Measurements from ENCODE around the gene CYP27B1. TPM values are rescaled to one million over a fixed set of nuclear protein-coding genes. Genes with fewer than 3 reads are reported as not detected.

The CYP27B1 gene
- total RNA-seq, 1 experiment from 2014 or later: 6.9 TPM

- Histone ChIP-seq H3K4me3 (ENCODE audit: low read depth, low read length) (no peak overlapping the region), H3K9me3 (no peaks in the 10 kb centered on the region), H3K4me1 (peaks cover 13% of the 10 kb centered on the region; the same call in 1 of the 2 replicates), H3K36me3 (ENCODE audit: control insufficient read depth, insufficient read depth, low read length) (peaks cover 3% of the 10 kb centered on the region), H3K27me3 (replicated peaks; ENCODE audit: control insufficient read depth, insufficient read depth, low read length) (no peaks in the 10 kb centered on the region)
- no peak for TF ChIP-seq CTCF (IDR thresholded peaks at IDR 0.05; ENCODE audit: insufficient read depth in 1 of 2, low read depth in 1 of 2, low read length in 1 of 2, severe bottlenecking in 1 of 2, unreplicated experiment in 1 of 2)
- peaks cover 28% of the 10 kb centered on the region for H3K36me3 Mint-ChIP-seq (ENCODE audit: insufficient read depth, unreplicated experiment)
- CTCF ChIA-PET: no interaction called here
- H3K27me3 Mint-ChIP-seq (ENCODE audit: insufficient read depth, unreplicated experiment): no peaks in the 10 kb centered on the region
- BruUV-seq (replicated peaks): no TSS peak
- peaks cover 14% of the 10 kb centered on the region for H3K4me1 Mint-ChIP-seq (ENCODE audit: low read depth, unreplicated experiment)
- POLR2A ChIA-PET: no interaction called here
- no peak for DNase-seq
- no peak overlapping the region for H3K4me3 Mint-ChIP-seq (ENCODE audit: unreplicated experiment)
- no peak overlapping the region for H3K27ac Mint-ChIP-seq (ENCODE audit: unreplicated experiment)
- intact Hi-C loops (cut with micrococcal nuclease; ENCODE audit: unreplicated experiment): loop anchor here (2.0 kb wide), 1 partner anchor 15 kb away; the partner anchor contains the start of gene CDK4
- H3K9me3 Mint-ChIP-seq (ENCODE audit: unreplicated experiment): no peaks in the 10 kb centered on the region
These were observed 998 bp upstream of the CYP27B1 start for GRCh38 chr12:57767876-57768275.

- Mint-ChIP-seq H3K36me3 (ENCODE audit: insufficient read depth, unreplicated experiment) (peaks cover 28% of the 10 kb centered on the region), H3K9me3 (ENCODE audit: unreplicated experiment) (no peaks in the 10 kb centered on the region), H3K27me3 (ENCODE audit: insufficient read depth, unreplicated experiment) (no peaks in the 10 kb centered on the region), H3K4me3 (ENCODE audit: unreplicated experiment) (peak overlapping the region; percentile 90), H3K27ac (ENCODE audit: unreplicated experiment) (no peak overlapping the region), H3K4me1 (ENCODE audit: low read depth, unreplicated experiment) (peaks cover 14% of the 10 kb centered on the region)
- no peaks in the 10 kb centered on the region for H3K9me3 ChIP-seq
- no peak overlapping the region for H3K4me3 ChIP-seq (ENCODE audit: low read depth, low read length)
- peaks cover 3% of the 10 kb centered on the region for H3K36me3 ChIP-seq (ENCODE audit: control insufficient read depth, insufficient read depth, low read length)
- ChIA-PET CTCF (interaction anchor here (0.6 to 1.6 kb wide), 2 partner anchors 11 to 24 kb away, joined by 3 to 8 read pairs; no protein-coding TSS in a partner anchor), POLR2A (no interaction called here)
- H3K27me3 ChIP-seq (replicated peaks; ENCODE audit: control insufficient read depth, insufficient read depth, low read length): no peaks in the 10 kb centered on the region
- intact Hi-C loops (cut with micrococcal nuclease; ENCODE audit: unreplicated experiment): loop anchor here (2.0 kb wide), 1 partner anchor 15 kb away; the partner anchor contains the start of gene CDK4
- BruUV-seq (replicated peaks): no TSS peak
- TF ChIP-seq CTCF (IDR thresholded peaks at IDR 0.05; ENCODE audit: insufficient read depth in 1 of 2, low read depth in 1 of 2, low read length in 1 of 2, severe bottlenecking in 1 of 2, unreplicated experiment in 1 of 2): no peak
- DNase-seq: no peak
- H3K4me1 ChIP-seq: peaks cover 13% of the 10 kb centered on the region; the same call in 1 of the 2 replicates
These were observed 424 bp upstream of the CYP27B1 start for GRCh38 chr12:57767305-57767698.

GRCh38 chr12:57765698-57766463 lies 997 bp downstream of the CYP27B1 start:
- Mint-ChIP-seq H3K36me3 (ENCODE audit: insufficient read depth, unreplicated experiment) (peaks cover 14% of the 10 kb centered on the region), H3K4me1 (ENCODE audit: low read depth, unreplicated experiment) (peaks cover 14% of the 10 kb centered on the region), H3K4me3 (ENCODE audit: unreplicated experiment) (peak overlapping the region; percentile 90), H3K27ac (ENCODE audit: unreplicated experiment) (peak overlapping the region; percentile 54), H3K9me3 (ENCODE audit: unreplicated experiment) (no peaks in the 10 kb centered on the region), H3K27me3 (ENCODE audit: insufficient read depth, unreplicated experiment) (no peaks in the 10 kb centered on the region)
- no peak for TF ChIP-seq CTCF (IDR thresholded peaks at IDR 0.05; ENCODE audit: insufficient read depth in 1 of 2, low read depth in 1 of 2, low read length in 1 of 2, severe bottlenecking in 1 of 2, unreplicated experiment in 1 of 2)
- peaks cover 12% of the 10 kb centered on the region; the same call in 1 of the 2 replicates for H3K4me1 ChIP-seq
- H3K27me3 ChIP-seq (replicated peaks; ENCODE audit: control insufficient read depth, insufficient read depth, low read length): no peaks in the 10 kb centered on the region
- H3K9me3 ChIP-seq: no peaks in the 10 kb centered on the region
- ChIA-PET CTCF (interaction anchor here (1.0 to 1.6 kb wide), 2 partner anchors 9 to 10 kb away, joined by 8 read pairs; no protein-coding TSS in a partner anchor), POLR2A (interaction anchor here (0.6 to 1.0 kb wide), 2 partner anchors 9 to 10 kb away, joined by 3 read pairs; no protein-coding TSS in a partner anchor)
- peak in 1 of 2 experiments; percentile 24 for DNase-seq
- peak overlapping the region; percentile 57 for H3K4me3 ChIP-seq (ENCODE audit: low read depth, low read length)
- H3K36me3 ChIP-seq (ENCODE audit: control insufficient read depth, insufficient read depth, low read length): peaks cover 3% of the 10 kb centered on the region
- BruUV-seq (replicated peaks): no TSS peak
- intact Hi-C loops (cut with micrococcal nuclease; ENCODE audit: unreplicated experiment): loop anchor here (2.0 kb wide), 1 partner anchor 13 kb away; the partner anchor contains the start of gene CDK4
